Duodenal mucosa (tissue), 2 donors: Measurements from ENCODE around the gene AADACL4.

Experiments used
- H3K27ac ChIP-seq: one replicate; pipeline ENCODE4 v1.7.0; 2013; ENCODE audit warnings: low read depth, low read length
- H3K27me3 ChIP-seq, 2 donors: one replicate each; pipeline ENCODE4 v1.7.0; 2013; ENCODE audit warnings: low read length in 2 of 2, control low read depth in 1 of 2; ENCODE audit not compliant: insufficient read depth in 2 of 2, control insufficient read depth in 1 of 2
- H3K36me3 ChIP-seq, 2 donors: one replicate each; pipeline ENCODE4 v1.7.0; 2013; ENCODE audit warnings: low read length in 2 of 2, control low read depth in 1 of 2; ENCODE audit not compliant: insufficient read depth in 2 of 2, control insufficient read depth in 1 of 2
- H3K4me1 ChIP-seq, 2 donors: one replicate each; pipeline ENCODE4 v1.7.0; 2013; ENCODE audit warnings: low read length in 2 of 2, control low read depth in 1 of 2; ENCODE audit not compliant: insufficient read depth in 2 of 2, control insufficient read depth in 1 of 2
- H3K4me3 ChIP-seq, 2 donors: one replicate each; pipeline ENCODE4 v1.7.0; 2013; ENCODE audit warnings: low read length in 2 of 2, low read depth in 1 of 2
- H3K9ac ChIP-seq, 2 donors: one replicate each; pipeline ENCODE4 v1.7.0; 2013; ENCODE audit warnings: low read length in 2 of 2, low read depth in 1 of 2
- H3K9me3 ChIP-seq, 2 donors: one replicate each; pipeline ENCODE4 v1.7.0; 2013; ENCODE audit warnings: low read length in 2 of 2, control low read depth in 1 of 2; ENCODE audit not compliant: control insufficient read depth in 1 of 2

The AADACL4 gene

DNA sequence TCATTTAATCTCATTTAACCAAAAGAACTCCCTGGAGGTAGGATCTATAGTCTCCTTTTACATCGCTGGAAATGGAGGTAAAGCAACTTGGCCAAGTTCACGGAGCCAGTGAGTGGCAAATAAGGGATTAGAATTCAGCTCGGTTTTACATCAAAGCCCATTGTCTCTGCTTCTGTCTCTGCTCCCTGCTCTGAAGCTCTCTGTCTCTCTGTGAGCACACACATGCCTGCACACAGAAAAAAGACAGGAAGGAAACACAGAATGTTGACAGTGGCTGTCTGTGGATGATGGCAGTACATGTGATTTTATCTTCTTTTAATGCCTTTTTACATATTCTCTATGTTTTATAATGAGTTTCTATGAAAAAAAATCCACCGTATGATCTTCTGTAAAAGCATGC, 17.0 kb upstream of the AADACL4 start:
- Histone ChIP-seq H3K27ac (no peak overlapping the region), H3K9me3 (no peaks in the 10 kb centered on the region), H3K4me1 (no peaks in the 10 kb centered on the region), H3K27me3 (no peaks in the 10 kb centered on the region), H3K9ac (no peak overlapping the region), H3K4me3 (no peak overlapping the region), H3K36me3 (no peaks in the 10 kb centered on the region)

DNA sequence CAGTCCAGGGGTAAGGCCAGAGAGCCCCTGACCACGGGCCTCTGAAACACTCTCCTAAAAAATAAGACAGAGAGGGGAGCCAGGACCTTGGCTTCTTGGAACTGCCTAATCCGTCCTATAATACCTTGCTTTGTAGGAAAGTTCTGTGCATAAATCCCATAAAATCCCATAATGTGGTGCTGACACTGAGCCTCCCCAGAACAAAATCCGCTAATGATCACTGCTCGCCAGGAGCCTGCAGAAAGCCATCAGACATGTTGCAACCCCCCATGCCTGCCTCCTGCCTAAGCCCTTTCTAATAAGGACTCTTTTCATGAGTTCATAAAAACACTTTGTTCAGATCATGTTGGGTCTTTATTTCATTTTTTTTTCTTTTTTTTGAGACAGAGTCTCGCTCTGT, 16.6 kb upstream of the AADACL4 start:
- Histone ChIP-seq H3K27me3 (no peaks in the 10 kb centered on the region), H3K9me3 (no peaks in the 10 kb centered on the region), H3K36me3 (no peaks in the 10 kb centered on the region), H3K4me1 (no peaks in the 10 kb centered on the region), H3K4me3 (no peak overlapping the region), H3K9ac (no peak overlapping the region), H3K27ac (no peak overlapping the region)

- no peak overlapping the region for H3K27ac ChIP-seq
- no peak overlapping the region for H3K4me3 ChIP-seq
- no peak overlapping the region for H3K9ac ChIP-seq
- no peaks in the 10 kb centered on the region for H3K36me3 ChIP-seq
- no peaks in the 10 kb centered on the region for H3K4me1 ChIP-seq
- no peaks in the 10 kb centered on the region for H3K27me3 ChIP-seq
- no peaks in the 10 kb centered on the region for H3K9me3 ChIP-seq
These were observed 14.4 kb upstream of the AADACL4 start for GRCh38 chr1:12629511-12629956.

DNA sequence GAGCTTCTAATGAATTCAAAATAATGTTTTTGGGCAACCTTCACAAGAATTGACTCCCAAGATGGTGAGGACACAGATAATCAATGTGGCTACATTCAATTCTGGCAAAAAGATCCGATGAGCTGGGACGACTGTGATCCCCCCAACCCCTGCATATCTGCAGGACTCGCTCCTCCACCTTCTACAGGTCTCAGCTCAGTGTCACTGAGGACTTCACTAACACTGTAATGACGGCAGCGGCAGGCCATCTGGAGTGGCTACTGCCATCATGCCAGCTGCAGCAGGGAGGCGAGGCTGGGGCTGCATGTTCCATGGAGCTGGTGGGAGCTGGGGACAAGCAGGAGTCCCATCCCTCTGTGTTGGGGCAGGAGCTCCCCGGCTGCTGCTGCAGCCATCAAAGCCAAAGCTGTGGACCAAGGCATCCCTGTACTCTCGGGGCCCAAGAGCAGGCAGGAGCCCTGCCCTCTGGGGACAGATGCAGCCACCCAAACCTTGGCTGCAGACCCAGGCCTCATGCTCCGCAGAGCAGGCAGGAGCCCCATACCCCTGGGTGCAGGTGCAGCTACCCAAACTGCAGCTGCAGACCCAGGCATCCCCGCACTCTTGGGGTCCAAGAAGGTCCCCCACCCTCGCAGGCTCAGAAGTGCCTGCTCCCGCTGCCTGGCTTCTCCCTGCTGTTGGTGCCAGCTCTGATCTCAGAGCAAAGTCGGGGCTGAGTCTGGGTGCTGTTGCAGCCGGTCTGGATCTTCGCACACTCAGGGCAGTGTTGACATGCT, 13.7 kb upstream of the AADACL4 start:
- H3K9ac ChIP-seq = no peak overlapping the region
- no peaks in the 10 kb centered on the region for H3K4me1 ChIP-seq
- no peaks in the 10 kb centered on the region for H3K36me3 ChIP-seq
- H3K27ac ChIP-seq = no peak overlapping the region
- no peaks in the 10 kb centered on the region for H3K9me3 ChIP-seq
- H3K4me3 ChIP-seq = no peak overlapping the region
- no peaks in the 10 kb centered on the region for H3K27me3 ChIP-seq

GRCh38 chr1:12630946-12631530, 12.8 kb upstream of the AADACL4 start:
- no peaks in the 10 kb centered on the region for H3K4me1 ChIP-seq
- no peak overlapping the region for H3K9ac ChIP-seq
- H3K9me3 ChIP-seq = no peaks in the 10 kb centered on the region
- H3K27me3 ChIP-seq = no peaks in the 10 kb centered on the region
- H3K4me3 ChIP-seq = no peak overlapping the region
- H3K36me3 ChIP-seq = no peaks in the 10 kb centered on the region
- no peak overlapping the region for H3K27ac ChIP-seq

- Histone ChIP-seq H3K36me3 (no peaks in the 10 kb centered on the region), H3K4me3 (no peak overlapping the region), H3K27ac (no peak overlapping the region), H3K9me3 (no peaks in the 10 kb centered on the region), H3K27me3 (no peaks in the 10 kb centered on the region), H3K9ac (no peak overlapping the region), H3K4me1 (no peaks in the 10 kb centered on the region)
These were observed 12.3 kb upstream of the AADACL4 start for GRCh38 chr1:12631571-12631970.

GRCh38 chr1:12634156-12634555, 9.7 kb upstream of the AADACL4 start:
- Histone ChIP-seq H3K9me3 (peaks cover 2 to 3% of the 10 kb centered on the region in 2 donors), H3K4me3 (no peak overlapping the region), H3K36me3 (no peaks in the 10 kb centered on the region), H3K9ac (no peak overlapping the region), H3K4me1 (no peaks in the 10 kb centered on the region), H3K27ac (no peak overlapping the region), H3K27me3 (no peaks in the 10 kb centered on the region)

GRCh38 chr1:12634696-12635202, 9.1 kb upstream of the AADACL4 start:
- Histone ChIP-seq H3K27me3 (no peaks in the 10 kb centered on the region), H3K9ac (no peak overlapping the region), H3K36me3 (no peaks in the 10 kb centered on the region), H3K27ac (no peak overlapping the region), H3K4me3 (no peak overlapping the region), H3K9me3 (peaks cover 8 to 9% of the 10 kb centered on the region in 2 donors), H3K4me1 (no peaks in the 10 kb centered on the region)

- no peak overlapping the region for H3K9ac ChIP-seq
- no peak overlapping the region for H3K4me3 ChIP-seq
- no peaks in the 10 kb centered on the region for H3K36me3 ChIP-seq
- H3K27ac ChIP-seq = no peak overlapping the region
- no peaks in the 10 kb centered on the region for H3K4me1 ChIP-seq
- peaks cover 12 to 17% of the 10 kb centered on the region in 2 donors for H3K9me3 ChIP-seq
- H3K27me3 ChIP-seq = no peaks in the 10 kb centered on the region
These were observed 7.6 kb upstream of the AADACL4 start for GRCh38 chr1:12636098-12636950.

DNA sequence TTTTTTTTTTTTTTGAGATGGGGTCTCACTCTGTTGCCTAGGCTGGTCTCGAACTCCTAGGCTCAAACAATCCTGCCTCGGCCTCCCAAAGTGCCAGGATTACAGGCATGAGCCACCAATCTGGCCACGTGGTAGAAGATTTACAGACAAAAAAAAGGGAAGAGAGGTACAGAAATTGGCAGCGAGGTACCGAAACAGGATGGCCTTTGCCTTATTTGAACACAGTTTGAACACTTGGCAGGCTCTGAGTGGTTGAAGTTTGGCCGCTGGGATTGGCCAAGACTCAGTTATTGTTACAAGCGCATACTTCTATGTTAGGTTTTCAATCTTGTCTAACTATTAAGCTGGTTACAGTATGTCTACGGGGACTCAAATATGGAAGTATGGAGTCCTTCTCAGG, 6.2 kb upstream of the AADACL4 start:
- Histone ChIP-seq H3K36me3 (no peaks in the 10 kb centered on the region), H3K4me3 (no peak overlapping the region), H3K4me1 (no peaks in the 10 kb centered on the region), H3K9ac (no peak overlapping the region), H3K27me3 (no peaks in the 10 kb centered on the region), H3K9me3 (peaks cover 12 to 17% of the 10 kb centered on the region in 2 donors), H3K27ac (no peak overlapping the region)
